ENCODE data around the gene GPHN.

DNA sequence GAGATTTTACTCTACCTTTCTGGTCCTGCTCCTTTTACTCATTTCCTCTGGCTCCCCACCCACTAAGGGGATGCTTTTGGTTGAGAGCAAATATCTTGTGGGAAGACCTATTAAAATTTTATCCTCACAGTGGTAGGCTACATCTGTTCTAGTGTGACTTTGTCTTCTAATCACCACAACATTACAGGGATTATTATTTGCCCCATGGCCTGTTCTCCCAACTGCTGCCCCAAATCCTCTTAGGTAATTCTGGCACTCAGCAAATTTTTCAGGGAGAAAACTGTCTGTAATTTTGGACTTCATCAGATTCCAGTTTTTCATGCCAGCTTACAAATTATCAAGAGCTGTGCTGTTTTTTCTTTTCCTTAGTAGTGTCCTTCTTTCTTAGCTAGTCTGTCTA, 172.3 kb downstream of the GPHN start:
- no peak for TF ChIP-seq NRF1 (IDR thresholded peaks at IDR 0.05; ENCODE audit: low read depth, low read length)
- TF ChIP-seq, protein P1, sequence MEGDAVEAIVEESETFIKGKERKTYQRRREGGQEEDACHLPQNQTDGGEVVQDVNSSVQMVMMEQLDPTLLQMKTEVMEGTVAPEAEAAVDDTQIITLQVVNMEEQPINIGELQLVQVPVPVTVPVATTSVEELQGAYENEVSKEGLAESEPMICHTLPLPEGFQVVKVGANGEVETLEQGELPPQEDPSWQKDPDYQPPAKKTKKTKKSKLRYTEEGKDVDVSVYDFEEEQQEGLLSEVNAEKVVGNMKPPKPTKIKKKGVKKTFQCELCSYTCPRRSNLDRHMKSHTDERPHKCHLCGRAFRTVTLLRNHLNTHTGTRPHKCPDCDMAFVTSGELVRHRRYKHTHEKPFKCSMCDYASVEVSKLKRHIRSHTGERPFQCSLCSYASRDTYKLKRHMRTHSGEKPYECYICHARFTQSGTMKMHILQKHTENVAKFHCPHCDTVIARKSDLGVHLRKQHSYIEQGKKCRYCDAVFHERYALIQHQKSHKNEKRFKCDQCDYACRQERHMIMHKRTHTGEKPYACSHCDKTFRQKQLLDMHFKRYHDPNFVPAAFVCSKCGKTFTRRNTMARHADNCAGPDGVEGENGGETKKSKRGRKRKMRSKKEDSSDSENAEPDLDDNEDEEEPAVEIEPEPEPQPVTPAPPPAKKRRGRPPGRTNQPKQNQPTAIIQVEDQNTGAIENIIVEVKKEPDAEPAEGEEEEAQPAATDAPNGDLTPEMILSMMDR (IDR thresholded peaks at IDR 0.05), result no peak
- no peak for TF ChIP-seq SMC3 (IDR thresholded peaks at IDR 0.05; ENCODE audit: low read depth, low read length)
- TF ChIP-seq FOSL2 (IDR thresholded peaks at IDR 0.05; ENCODE audit: borderline replicate concordance, low read depth), result no peak
- TF ChIP-seq EP300 (IDR thresholded peaks at IDR 0.05; ENCODE audit: borderline replicate concordance in 1 of 2, low read depth in 1 of 2, low read length in 1 of 2), result no peak
- TF ChIP-seq, protein P2, sequence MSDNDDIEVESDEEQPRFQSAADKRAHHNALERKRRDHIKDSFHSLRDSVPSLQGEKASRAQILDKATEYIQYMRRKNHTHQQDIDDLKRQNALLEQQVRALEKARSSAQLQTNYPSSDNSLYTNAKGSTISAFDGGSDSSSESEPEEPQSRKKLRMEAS (IDR thresholded peaks at IDR 0.05; ENCODE audit: low read depth), result no peak
- no peak for TF ChIP-seq YY1 (IDR thresholded peaks at IDR 0.05; ENCODE audit: low read depth)
- TF ChIP-seq CHD2 (IDR thresholded peaks at IDR 0.05; ENCODE audit: low read length, partially characterized antibody), result no peak
- no peak for TF ChIP-seq JUND (IDR thresholded peaks at IDR 0.05)
- TF ChIP-seq, protein P3, sequence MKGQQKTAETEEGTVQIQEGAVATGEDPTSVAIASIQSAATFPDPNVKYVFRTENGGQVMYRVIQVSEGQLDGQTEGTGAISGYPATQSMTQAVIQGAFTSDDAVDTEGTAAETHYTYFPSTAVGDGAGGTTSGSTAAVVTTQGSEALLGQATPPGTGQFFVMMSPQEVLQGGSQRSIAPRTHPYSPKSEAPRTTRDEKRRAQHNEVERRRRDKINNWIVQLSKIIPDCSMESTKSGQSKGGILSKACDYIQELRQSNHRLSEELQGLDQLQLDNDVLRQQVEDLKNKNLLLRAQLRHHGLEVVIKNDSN (IDR thresholded peaks at IDR 0.05; ENCODE audit: borderline replicate concordance, low read depth), result no peak
- TF ChIP-seq RCOR1 (IDR thresholded peaks at IDR 0.05; ENCODE audit: low read length), result no peak
- no peak for TF ChIP-seq TEAD4 (IDR thresholded peaks at IDR 0.05; ENCODE audit: borderline replicate concordance, insufficient read depth)
- no peak for TF ChIP-seq TAF1 (IDR thresholded peaks at IDR 0.05; ENCODE audit: borderline replicate concordance, low read depth, low read length)

All from SK-N-SH (cell line).